Fibroblast of lung (primary cell): ENCODE results near the gene OPA1. TPM values are rescaled to one million over a fixed set of nuclear protein-coding genes. Genes with fewer than 3 reads are reported as not detected.

Experiments
- DNase-seq, 2 donors: peaks; one replicate each; pipeline versions ENCODE4 v3.0.0 to v3.0.0-alpha.2; 2010; ENCODE audit warnings: low read depth in 2 of 2
- H2AFZ ChIP-seq: 2 replicates; pipeline ENCODE4 v1.5.1; 2012; ENCODE audit warnings: low read length, control low read depth, inconsistent platforms
- H3K27ac ChIP-seq: 2 replicates; pipeline ENCODE4 v1.5.1; 2011; ENCODE audit warnings: low read length, control low read depth; ENCODE audit not compliant: insufficient read depth
- H3K27me3 ChIP-seq: 2 replicates; pipeline ENCODE4 v1.5.1; 2011; ENCODE audit warnings: mild to moderate bottlenecking, low read length; ENCODE audit not compliant: control insufficient read depth, insufficient read depth
- H3K36me3 ChIP-seq: 2 replicates; pipeline ENCODE4 v1.5.1; 2011; ENCODE audit warnings: low read length; ENCODE audit not compliant: control insufficient read depth, insufficient read depth
- H3K4me1 ChIP-seq: 2 replicates; pipeline ENCODE4 v1.5.1; 2011; ENCODE audit warnings: low read length; ENCODE audit not compliant: control insufficient read depth, insufficient read depth; ENCODE audit errors: extremely low read depth
- H3K4me2 ChIP-seq: 2 replicates; pipeline ENCODE4 v1.5.1; 2011; ENCODE audit warnings: low read length, control low read depth; ENCODE audit not compliant: insufficient read depth; ENCODE audit errors: extremely low read depth
- H3K4me3 ChIP-seq, 4 experiments: fragments of 200-600 bp in 1 of 4; sonication (generic) in 1 of 4; replicated peaks in 1 of 4; 2 replicates each; pipeline ENCODE4 v1.5.1; 2011 to 2016; ENCODE audit warnings: low read length in 4 of 4, low read depth in 3 of 4, mild to moderate bottlenecking in 3 of 4, control low read depth in 2 of 4, inconsistent platforms in 1 of 4, mixed read lengths in 1 of 4; ENCODE audit not compliant: insufficient read depth in 1 of 4; ENCODE audit errors: control extremely low read depth in 1 of 4
- H3K79me2 ChIP-seq: 2 replicates; pipeline ENCODE4 v1.5.1; 2012; ENCODE audit warnings: mild to moderate bottlenecking, low read length, inconsistent platforms; ENCODE audit not compliant: control insufficient read depth, insufficient read depth
- H3K9ac ChIP-seq: 2 replicates; pipeline ENCODE4 v1.5.1; 2011; ENCODE audit warnings: mild to moderate bottlenecking, low read length, control low read depth; ENCODE audit not compliant: insufficient read depth
- H3K9me3 ChIP-seq: 2 replicates; pipeline ENCODE4 v1.5.1; 2012; ENCODE audit warnings: low read depth, low read length; ENCODE audit not compliant: control insufficient read depth, insufficient read depth
- H4K20me1 ChIP-seq: 2 replicates; pipeline ENCODE4 v1.5.1; 2011; ENCODE audit warnings: low read length; ENCODE audit not compliant: control insufficient read depth, insufficient read depth; ENCODE audit errors: extremely low read depth
- CTCF ChIP-seq, 2 donors: IDR thresholded peaks in 1 of 2; conservative IDR thresholded peaks in 1 of 2; 1 replicate in 1 of 2; 2 replicates in 1 of 2; pipeline ENCODE4 v1.5.1; 2011 to 2012; ENCODE audit warnings: low read length in 2 of 2, control low read depth in 1 of 2, inconsistent platforms in 1 of 2, low read depth in 1 of 2, mild to moderate bottlenecking in 1 of 2
- EZH2 ChIP-seq: IDR thresholded peaks from 2 replicates; pipeline ENCODE4 v1.5.1; 2012; ENCODE audit warnings: low read length, control low read depth, mild to moderate bottlenecking; ENCODE audit errors: missing control alignments
- polyA plus RNA-seq, 2 donors: library from polyadenylated mRNA; depleted of rRNA in 1 of 2; stranded (reverse) in 1 of 2; unstranded in 1 of 2; fragments of >200 nt; gene quantifications; 2 replicates each; pipeline ENCODE4 v1.2.1, GENCODE V29; 2011 to 2012; ENCODE audit warnings: missing spikeins in 1 of 2
- total RNA-seq: library from RNA; depleted of rRNA; stranded (reverse); fragments of >200 nt; gene quantifications from 2 replicates; pipeline ENCODE4 v1.2.1, GENCODE V29; 2014

Gene OPA1
- total and polyA plus RNA-seq, 2 donors (not counting 1 experiment from before 2014, with no cell fraction given) = 40.6 to 63.9 TPM

GRCh38 chr3:193702967-193703366, 110.0 kb downstream of the OPA1 start:
- no peak overlapping the region for H3K9ac ChIP-seq
- H4K20me1 ChIP-seq = no peaks in the 10 kb centered on the region
- no peak for TF ChIP-seq CTCF (conservative IDR thresholded peaks at IDR 0.05 in 1 of 2, IDR thresholded peaks at IDR 0.05 in 1 of 2; ENCODE audit: low read depth in 1 of 2, low read length in 2 of 2)
- TF ChIP-seq EZH2 = no peak
- H3K4me3 ChIP-seq = no peak overlapping the region
- H2AFZ ChIP-seq = no peak overlapping the region
- no peaks in the 10 kb centered on the region for H3K36me3 ChIP-seq
- no peaks in the 10 kb centered on the region for H3K9me3 ChIP-seq
- H3K27me3 ChIP-seq = no peaks in the 10 kb centered on the region
- DNase-seq = peak; percentile 36 to 74
- no peak overlapping the region for H3K27ac ChIP-seq
- H3K4me1 ChIP-seq = no peaks in the 10 kb centered on the region
- no peak overlapping the region for H3K4me2 ChIP-seq
- H3K79me2 ChIP-seq = no peaks in the 10 kb centered on the region

GRCh38 chr3:193704431-193704830, 111.4 kb downstream of the OPA1 start:
- Histone ChIP-seq H3K4me2 (no peak overlapping the region), H4K20me1 (no peaks in the 10 kb centered on the region), H3K27ac (no peak overlapping the region), H3K79me2 (no peaks in the 10 kb centered on the region), H3K27me3 (no peaks in the 10 kb centered on the region), H3K36me3 (no peaks in the 10 kb centered on the region), H3K9me3 (no peaks in the 10 kb centered on the region), H3K9ac (no peak overlapping the region), H2AFZ (no peak overlapping the region), H3K4me1 (no peaks in the 10 kb centered on the region), H3K4me3 (no peak overlapping the region)
- TF ChIP-seq CTCF (conservative IDR thresholded peaks at IDR 0.05 in 1 of 2, IDR thresholded peaks at IDR 0.05 in 1 of 2; ENCODE audit: low read depth in 1 of 2, low read length in 2 of 2) (no peak), EZH2 (no peak)
- no peak for DNase-seq

- TF ChIP-seq EZH2 (no peak), CTCF (conservative IDR thresholded peaks at IDR 0.05 in 1 of 2, IDR thresholded peaks at IDR 0.05 in 1 of 2; ENCODE audit: low read depth in 1 of 2, low read length in 2 of 2) (no peak)
- no peak overlapping the region for H3K4me3 ChIP-seq
- no peak for DNase-seq
Observed at GRCh38 chr3:193708270-193708669, 115.3 kb downstream of the OPA1 start.

More at GRCh38 chr3:193708270-193708669, 115.3 kb downstream of the OPA1 start:
- Histone ChIP-seq H3K9ac (no peak overlapping the region), H2AFZ (no peak overlapping the region), H3K9me3 (no peaks in the 10 kb centered on the region), H3K36me3 (no peaks in the 10 kb centered on the region), H3K27ac (no peak overlapping the region), H3K27me3 (no peaks in the 10 kb centered on the region), H3K4me1 (no peaks in the 10 kb centered on the region), H3K79me2 (no peaks in the 10 kb centered on the region), H3K4me2 (no peak overlapping the region), H4K20me1 (no peaks in the 10 kb centered on the region)
